ENCODE data around the gene LSAMP. TPM values are rescaled to one million over a fixed set of nuclear protein-coding genes. Genes with fewer than 3 reads are reported as not detected.

Gene LSAMP
- total and polyA plus RNA-seq, 2 of the 4 experiments (the other 2 are of a cell fraction): 7.9 to 8.0 TPM

DNA sequence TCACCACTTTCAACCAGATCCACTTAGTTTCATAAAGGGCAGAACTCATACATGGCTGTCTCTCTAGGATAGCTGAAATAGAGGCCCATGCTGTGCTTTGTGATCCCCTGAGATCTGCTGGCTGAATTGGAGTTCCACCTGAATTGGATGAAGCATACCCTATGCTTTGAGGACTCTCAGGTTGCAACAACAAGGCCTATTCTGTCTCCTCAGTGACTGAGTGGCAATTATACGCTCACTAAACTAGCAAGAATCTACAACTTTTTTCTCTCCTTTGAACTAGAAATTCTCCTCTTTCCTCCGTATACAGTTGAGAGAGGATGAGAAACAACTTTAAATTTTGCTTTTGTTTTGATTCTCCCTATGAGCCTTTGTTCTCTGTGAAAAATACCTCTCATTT is 348.7 kb downstream of the LSAMP start:
- Histone ChIP-seq H3K4me1 (ENCODE audit: control insufficient read depth, insufficient read depth, low read length) (no peaks in the 10 kb centered on the region), H3K9me3 (ENCODE audit: control insufficient read depth, insufficient read depth, low read length) (no peaks in the 10 kb centered on the region), H3K9ac (ENCODE audit: low read depth, low read length) (no peak overlapping the region), H3K27me3 (ENCODE audit: control insufficient read depth, insufficient read depth, low read length) (no peaks in the 10 kb centered on the region), H3K4me2 (ENCODE audit: low read depth, low read length) (no peak overlapping the region), H2BK15ac (ENCODE audit: low read depth, low read length) (no peak overlapping the region), H3K79me1 (ENCODE audit: low read depth in 1 of 2, low read length in 2 of 2) (no peaks in the 10 kb centered on the region), H4K91ac (ENCODE audit: insufficient read depth, low read depth, low read length) (no peak overlapping the region), H3K36me3 (ENCODE audit: control insufficient read depth, insufficient read depth, low read length) (no peaks in the 10 kb centered on the region), H2AK5ac (ENCODE audit: low read depth, low read length) (no peak overlapping the region), H2AK9ac (replicated peaks; ENCODE audit: low read depth, low read length, poor library complexity) (no peak overlapping the region), H2BK20ac (ENCODE audit: low read depth, low read length) (no peak overlapping the region), H3K23ac (ENCODE audit: low read depth, low read length) (no peak overlapping the region), H4K8ac (ENCODE audit: low read depth in 2 of 2, low read length in 2 of 2) (no peak overlapping the region), H3K4ac (ENCODE audit: low read depth, low read length) (no peak overlapping the region), H3K14ac (replicated peaks; ENCODE audit: low read depth, low read length) (no peak overlapping the region), H2AFZ (replicated peaks; ENCODE audit: low read length, poor library complexity) (no peak overlapping the region), H3K9me1 (ENCODE audit: insufficient read depth, low read length) (no peaks in the 10 kb centered on the region), H4K20me1 (ENCODE audit: insufficient read depth, low read length) (no peaks in the 10 kb centered on the region), H2BK120ac (ENCODE audit: low read depth, low read length) (no peak overlapping the region), H4K5ac (ENCODE audit: low read depth, low read length) (no peak overlapping the region), H2BK5ac (ENCODE audit: low read depth, low read length, poor library complexity, severe bottlenecking) (no peak overlapping the region), H3K27ac (ENCODE audit: insufficient read depth, low read length) (no peak overlapping the region), H3K18ac (ENCODE audit: low read depth, low read length) (no peak overlapping the region), H3K56ac (ENCODE audit: extremely low read depth, insufficient read depth, low read length) (no peak overlapping the region), H3K4me3 (ENCODE audit: insufficient read depth, low read depth, low read length) (no peak overlapping the region)
- intact Hi-C loops (cut with micrococcal nuclease): no loop called here
- no CpG with 5 or more reads among the region's 2 CpGs for WGBS, 2 experiments (ENCODE audit: extremely low coverage in 2 of 2, insufficient read length in 1 of 2)
- BruUV-seq (replicated peaks): no TSS peak
- dilution Hi-C loops (cut with HindIII; ENCODE audit: low sequenced_read_pairs, unreplicated experiment): no loop called here
- no peak for ATAC-seq (ENCODE audit: low read depth)
- POLR2A ChIA-PET (ENCODE audit: unreplicated experiment): no interaction called here
- no peak for DNase-seq
- in situ Hi-C loops (cut with MboI; ENCODE audit: low sequenced_read_pairs): no loop called here
- TF ChIP-seq NFE2L2 (IDR thresholded peaks at IDR 0.05; ENCODE audit: low read depth, low read length) (no peak), BHLHE40 (IDR thresholded peaks at IDR 0.05; ENCODE audit: low read depth, low read length) (no peak), CHD1 (IDR thresholded peaks at IDR 0.05; ENCODE audit: low read depth, low read length) (no peak), MXI1 (IDR thresholded peaks at IDR 0.05; ENCODE audit: borderline replicate concordance, low read depth, low read length) (no peak)
- CTCF ChIA-PET: interaction anchor here (1.3 kb wide), 1 partner anchor 18 kb away, joined by 3 read pairs; no protein-coding TSS in a partner anchor
